PFSK-1 (cell line): ENCODE data around the gene ZNF70.

Experiments used
- FOXP2 ChIP-seq: optimal IDR thresholded peaks from 2 replicates; pipeline ENCODE3; 2011; ENCODE audit warnings: borderline replicate concordance, control low read depth, inconsistent platforms; ENCODE audit not compliant: insufficient read depth; ENCODE audit errors: extremely low read length, extremely low read depth
- POLR2AphosphoS5 ChIP-seq: IDR thresholded peaks from 2 replicates; pipeline ENCODE4 v1.6.1; 2012; ENCODE audit warnings: low read depth, mild to moderate bottlenecking, control low read depth, low read length, moderate library complexity
- SIN3A ChIP-seq: IDR thresholded peaks from 2 replicates; pipeline ENCODE4 v1.6.1; 2012; ENCODE audit warnings: mild to moderate bottlenecking, low read length, moderate library complexity, borderline replicate concordance; ENCODE audit not compliant: insufficient read depth
- TAF1 ChIP-seq: IDR thresholded peaks from 2 replicates; pipeline ENCODE4 v1.6.1; 2012; ENCODE audit warnings: low read length, control low read depth, borderline replicate concordance; ENCODE audit not compliant: insufficient read depth
- TF ChIP-seq, protein P1 (sequence below), 2 experiments: IDR thresholded peaks; 2 replicates each; pipeline versions ENCODE4 v1.6.1 to v1.8.0; 2011 to 2012; ENCODE audit warnings: low read depth in 2 of 2, low read length in 2 of 2, control low read depth in 1 of 2, inconsistent platforms in 1 of 2, mild to moderate bottlenecking in 1 of 2, moderate library complexity in 1 of 2; ENCODE audit not compliant: insufficient read depth in 1 of 2

DNA sequence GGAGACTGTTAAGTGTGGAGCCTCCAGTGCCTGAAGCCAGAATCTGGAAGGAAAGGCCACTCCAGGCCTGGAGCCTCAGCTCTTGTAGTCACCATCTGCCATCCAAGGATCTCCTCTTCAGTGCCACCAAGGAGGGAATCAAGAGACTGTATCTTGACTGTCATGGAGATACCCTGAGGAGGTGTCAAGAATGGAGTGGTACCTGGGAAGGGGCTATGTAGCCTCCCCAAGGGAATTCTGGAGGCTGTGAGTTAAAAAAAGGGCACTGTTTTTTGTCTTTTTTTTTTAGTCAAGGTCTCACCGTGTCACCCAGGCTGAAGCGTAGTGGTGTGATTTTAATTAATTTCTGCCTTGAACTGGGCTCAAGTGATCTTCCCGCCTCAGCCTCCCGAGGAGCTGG is 8.7 kb upstream of the ZNF70 start:
- no peak; the same call in 1 of the 2 replicates for TF ChIP-seq POLR2AphosphoS5
- no peak for TF ChIP-seq SIN3A
- TF ChIP-seq FOXP2: no peak
- TF ChIP-seq, protein P1, sequence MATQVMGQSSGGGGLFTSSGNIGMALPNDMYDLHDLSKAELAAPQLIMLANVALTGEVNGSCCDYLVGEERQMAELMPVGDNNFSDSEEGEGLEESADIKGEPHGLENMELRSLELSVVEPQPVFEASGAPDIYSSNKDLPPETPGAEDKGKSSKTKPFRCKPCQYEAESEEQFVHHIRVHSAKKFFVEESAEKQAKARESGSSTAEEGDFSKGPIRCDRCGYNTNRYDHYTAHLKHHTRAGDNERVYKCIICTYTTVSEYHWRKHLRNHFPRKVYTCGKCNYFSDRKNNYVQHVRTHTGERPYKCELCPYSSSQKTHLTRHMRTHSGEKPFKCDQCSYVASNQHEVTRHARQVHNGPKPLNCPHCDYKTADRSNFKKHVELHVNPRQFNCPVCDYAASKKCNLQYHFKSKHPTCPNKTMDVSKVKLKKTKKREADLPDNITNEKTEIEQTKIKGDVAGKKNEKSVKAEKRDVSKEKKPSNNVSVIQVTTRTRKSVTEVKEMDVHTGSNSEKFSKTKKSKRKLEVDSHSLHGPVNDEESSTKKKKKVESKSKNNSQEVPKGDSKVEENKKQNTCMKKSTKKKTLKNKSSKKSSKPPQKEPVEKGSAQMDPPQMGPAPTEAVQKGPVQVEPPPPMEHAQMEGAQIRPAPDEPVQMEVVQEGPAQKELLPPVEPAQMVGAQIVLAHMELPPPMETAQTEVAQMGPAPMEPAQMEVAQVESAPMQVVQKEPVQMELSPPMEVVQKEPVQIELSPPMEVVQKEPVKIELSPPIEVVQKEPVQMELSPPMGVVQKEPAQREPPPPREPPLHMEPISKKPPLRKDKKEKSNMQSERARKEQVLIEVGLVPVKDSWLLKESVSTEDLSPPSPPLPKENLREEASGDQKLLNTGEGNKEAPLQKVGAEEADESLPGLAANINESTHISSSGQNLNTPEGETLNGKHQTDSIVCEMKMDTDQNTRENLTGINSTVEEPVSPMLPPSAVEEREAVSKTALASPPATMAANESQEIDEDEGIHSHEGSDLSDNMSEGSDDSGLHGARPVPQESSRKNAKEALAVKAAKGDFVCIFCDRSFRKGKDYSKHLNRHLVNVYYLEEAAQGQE (IDR thresholded peaks at IDR 0.05; ENCODE audit: insufficient read depth in 1 of 2, low read depth in 2 of 2, low read length in 2 of 2): no peak
- TF ChIP-seq TAF1: no peak
